Measurements from ENCODE around the gene LTBP2. TPM values are rescaled to one million over a fixed set of nuclear protein-coding genes. Genes with fewer than 3 reads are reported as not detected.

The LTBP2 gene
- total RNA-seq, 2 donors from 2014 or later: 674 to 973 TPM

GRCh38 chr14:74551001-74551400 is 61.0 kb downstream of the LTBP2 start:
- Histone ChIP-seq H3K36me3 (peaks cover 50% of the 10 kb centered on the region), H3K27me3 (replicated peaks; ENCODE audit: insufficient read depth) (no peaks in the 10 kb centered on the region), H3K4me3 (no peak overlapping the region), H3K27ac (peak overlapping the region; percentile 74 to 88), H3K4me1 (ENCODE audit: control insufficient read depth in 1 of 2, low read depth in 2 of 2) (peaks cover 29 to 96% of the 10 kb centered on the region in 2 donors), H3K9me3 (no peaks in the 10 kb centered on the region)
- DNase-seq (ENCODE audit: low spot score): no peak
- no peak for TF ChIP-seq CTCF (IDR thresholded peaks at IDR 0.05)
- no peak for ATAC-seq (ENCODE audit: insufficient number of reproducible peaks, low FRiP score, low read depth)

GRCh38 chr14:74550071-74550470 is 62.0 kb downstream of the LTBP2 start:
- H3K27ac ChIP-seq: peak overlapping the region; percentile 74 to 88
- H3K4me1 ChIP-seq (ENCODE audit: control insufficient read depth in 1 of 2, low read depth in 2 of 2): peaks cover 29 to 94% of the 10 kb centered on the region in 2 donors
- no peaks in the 10 kb centered on the region for H3K27me3 ChIP-seq (replicated peaks; ENCODE audit: insufficient read depth)
- H3K9me3 ChIP-seq: no peaks in the 10 kb centered on the region
- no peak overlapping the region for H3K4me3 ChIP-seq
- peaks cover 54% of the 10 kb centered on the region for H3K36me3 ChIP-seq
- no peak for ATAC-seq (ENCODE audit: insufficient number of reproducible peaks, low FRiP score, low read depth)
- no peak for DNase-seq (ENCODE audit: low spot score)
- TF ChIP-seq CTCF (IDR thresholded peaks at IDR 0.05): no peak

- H3K9me3 ChIP-seq: no peaks in the 10 kb centered on the region
- H3K4me3 ChIP-seq: no peak overlapping the region
- H3K4me1 ChIP-seq (ENCODE audit: control insufficient read depth in 1 of 2, low read depth in 2 of 2): peaks cover 29 to 90% of the 10 kb centered on the region in 2 donors
Observed at GRCh38 chr14:74549588-74549987, 62.4 kb downstream of the LTBP2 start.

GRCh38 chr14:74548881-74549280 is 63.2 kb downstream of the LTBP2 start:
- H3K27ac ChIP-seq: peak overlapping the region; percentile 74 to 88
- peak; percentile 45 for ATAC-seq (ENCODE audit: insufficient number of reproducible peaks, low FRiP score, low read depth)
- no peaks in the 10 kb centered on the region for H3K9me3 ChIP-seq
- TF ChIP-seq CTCF (IDR thresholded peaks at IDR 0.05): no peak
- H3K4me1 ChIP-seq (ENCODE audit: control insufficient read depth in 1 of 2, low read depth in 2 of 2): peaks cover 29 to 84% of the 10 kb centered on the region in 2 donors
- DNase-seq (ENCODE audit: low spot score): peak; percentile 85
- peaks cover 61% of the 10 kb centered on the region for H3K36me3 ChIP-seq
- H3K4me3 ChIP-seq: no peak overlapping the region
- H3K27me3 ChIP-seq (replicated peaks; ENCODE audit: insufficient read depth): no peaks in the 10 kb centered on the region

More at GRCh38 chr14:74549588-74549987, 62.4 kb downstream of the LTBP2 start:
- no peak for TF ChIP-seq CTCF (IDR thresholded peaks at IDR 0.05)
- H3K27me3 ChIP-seq (replicated peaks; ENCODE audit: insufficient read depth): no peaks in the 10 kb centered on the region
- DNase-seq (ENCODE audit: low spot score) (no peak), ATAC-seq (ENCODE audit: insufficient number of reproducible peaks, low FRiP score, low read depth) (no peak)
- H3K27ac ChIP-seq: peak overlapping the region; percentile 74 to 88
- peaks cover 54% of the 10 kb centered on the region for H3K36me3 ChIP-seq

GRCh38 chr14:74547331-74547927 is 64.6 kb downstream of the LTBP2 start:
- Histone ChIP-seq H3K27ac (peak overlapping the region; percentile 54 to 58), H3K27me3 (replicated peaks; ENCODE audit: insufficient read depth) (no peaks in the 10 kb centered on the region), H3K4me3 (no peak overlapping the region), H3K4me1 (ENCODE audit: control insufficient read depth in 1 of 2, low read depth in 2 of 2) (peaks cover 19 to 69% of the 10 kb centered on the region in 2 donors), H3K36me3 (peaks cover 63% of the 10 kb centered on the region), H3K9me3 (no peaks in the 10 kb centered on the region)
- TF ChIP-seq CTCF (IDR thresholded peaks at IDR 0.05): no peak
- DNase-seq (ENCODE audit: low spot score) (no peak), ATAC-seq (ENCODE audit: insufficient number of reproducible peaks, low FRiP score, low read depth) (no peak)
